Measurements from ENCODE around the gene NSD1. TPM values are rescaled to one million over a fixed set of nuclear protein-coding genes. Genes with fewer than 3 reads are reported as not detected.

Gene NSD1
- total RNA-seq, 3 donors from 2014 or later = 59.3 to 103 (median 69.7) TPM

- Histone ChIP-seq H3K4me3 (no peak overlapping the region), H3K36me3 (ENCODE audit: low read depth) (no peaks in the 10 kb centered on the region), H3K4me1 (ENCODE audit: low read depth) (peaks cover 12% of the 10 kb centered on the region), H3K9me3 (no peaks in the 10 kb centered on the region)
- no peak for TF ChIP-seq CTCF (IDR thresholded peaks at IDR 0.05)
- DNase-seq (peak in 1 of 3 donors; percentile 8), ATAC-seq (no peak)
- intact Hi-C loops (cut with DNase I, micrococcal nuclease) = no loop called here
These were observed 195.1 kb downstream of the NSD1 start for GRCh38 chr5:177328545-177329231.

- ATAC-seq = no peak
These were observed 196.3 kb downstream of the NSD1 start for GRCh38 chr5:177329883-177330282.

GRCh38 chr5:177330991-177331842, 197.6 kb downstream of the NSD1 start:
- Histone ChIP-seq H3K4me3 (no peak overlapping the region), H3K4me1 (ENCODE audit: low read depth) (peaks cover 3% of the 10 kb centered on the region), H3K36me3 (ENCODE audit: low read depth) (no peaks in the 10 kb centered on the region), H3K9me3 (no peaks in the 10 kb centered on the region)
- no peak for TF ChIP-seq CTCF (IDR thresholded peaks at IDR 0.05)
- peak in 1 of 3 donors; percentile 21 for DNase-seq
- no peak for ATAC-seq
- intact Hi-C loops (cut with DNase I, micrococcal nuclease) = no loop called here

More at GRCh38 chr5:177329883-177330282, 196.3 kb downstream of the NSD1 start:
- Histone ChIP-seq H3K9me3 (no peaks in the 10 kb centered on the region), H3K4me3 (no peak overlapping the region), H3K36me3 (ENCODE audit: low read depth) (no peaks in the 10 kb centered on the region), H3K4me1 (ENCODE audit: low read depth) (peaks cover 12% of the 10 kb centered on the region)
- TF ChIP-seq CTCF (IDR thresholded peaks at IDR 0.05) = no peak
- peak in 1 of 3 donors; percentile 10 for DNase-seq
- intact Hi-C loops (cut with DNase I, micrococcal nuclease) = no loop called here

- DNase-seq = peak in 1 of 3 donors; percentile 21
- Histone ChIP-seq H3K4me1 (ENCODE audit: low read depth) (no peaks in the 10 kb centered on the region), H3K4me3 (no peak overlapping the region), H3K36me3 (ENCODE audit: low read depth) (peaks cover 3% of the 10 kb centered on the region), H3K9me3 (no peaks in the 10 kb centered on the region)
- ATAC-seq = no peak
- intact Hi-C loops (cut with DNase I, micrococcal nuclease) = no loop called here
- no peak for TF ChIP-seq CTCF (IDR thresholded peaks at IDR 0.05)
These were observed 198.7 kb downstream of the NSD1 start for GRCh38 chr5:177332031-177332895.

- intact Hi-C loops (cut with DNase I, micrococcal nuclease) = no loop called here
- DNase-seq = peak in 1 of 3 donors; percentile 25
These were observed 199.3 kb downstream of the NSD1 start for GRCh38 chr5:177332896-177333260.

More at GRCh38 chr5:177332896-177333260, 199.3 kb downstream of the NSD1 start:
- H3K36me3 ChIP-seq (ENCODE audit: low read depth) = peaks cover 3% of the 10 kb centered on the region
- no peaks in the 10 kb centered on the region for H3K4me1 ChIP-seq (ENCODE audit: low read depth)
- no peaks in the 10 kb centered on the region for H3K9me3 ChIP-seq
- H3K4me3 ChIP-seq = no peak overlapping the region
- TF ChIP-seq CTCF (IDR thresholded peaks at IDR 0.05) = no peak
- ATAC-seq = no peak
